H9 (cell line): Measurements from ENCODE around the gene SEC61A2. TPM values are rescaled to one million over a fixed set of nuclear protein-coding genes. Genes with fewer than 3 reads are reported as not detected.
A peak's percentile ranks its signal among the peaks of the same experiment; 100 is the strongest.

ENCODE experiments used
- DNase-seq: peaks from one replicate; pipeline ENCODE4 v3.0.0-alpha.2; 2017
- H2AFZ ChIP-seq: one replicate; pipeline ENCODE4 v1.6.1; 2013; ENCODE audit warnings: mild to moderate bottlenecking, low read length, control low read depth, moderate library complexity
- H2AK5ac ChIP-seq: 2 replicates; pipeline ENCODE4 v1.6.1; 2013; ENCODE audit warnings: low read length, control low read depth, mixed read lengths; ENCODE audit not compliant: insufficient read length
- H2BK120ac ChIP-seq: one replicate; pipeline ENCODE4 v1.6.1; 2013; ENCODE audit warnings: low read depth, mild to moderate bottlenecking, low read length, control low read depth, inconsistent platforms; ENCODE audit not compliant: poor library complexity, severe bottlenecking
- H2BK12ac ChIP-seq: 2 replicates; pipeline ENCODE4 v1.6.1; 2013; ENCODE audit warnings: low read length, control low read depth, mixed read lengths, low read depth; ENCODE audit not compliant: insufficient read length
- H2BK15ac ChIP-seq: 2 replicates; pipeline ENCODE4 v1.6.1; 2013; ENCODE audit warnings: low read depth, low read length, control low read depth
- H2BK20ac ChIP-seq: one replicate; pipeline ENCODE4 v1.6.1; 2013; ENCODE audit warnings: low read depth, mild to moderate bottlenecking, low read length, control low read depth, inconsistent platforms; ENCODE audit not compliant: poor library complexity, severe bottlenecking
- H2BK5ac ChIP-seq: 2 replicates; pipeline ENCODE4 v1.6.1; 2013; ENCODE audit warnings: low read length, control low read depth, mixed read lengths; ENCODE audit not compliant: insufficient read length
- H3K14ac ChIP-seq: 2 replicates; pipeline ENCODE4 v1.6.1; 2013; ENCODE audit warnings: low read length, control low read depth; ENCODE audit not compliant: insufficient read depth
- H3K18ac ChIP-seq: 2 replicates; pipeline ENCODE4 v1.6.1; 2013; ENCODE audit warnings: low read depth, mild to moderate bottlenecking, mixed read lengths, low read length, control low read depth; ENCODE audit not compliant: insufficient read length
- H3K23ac ChIP-seq: 2 replicates; pipeline ENCODE4 v1.6.1; 2013; ENCODE audit warnings: low read length, control low read depth, mixed read lengths, low read depth; ENCODE audit not compliant: insufficient read length
- H3K23me2 ChIP-seq: 2 replicates; pipeline ENCODE4 v1.6.1; 2013; ENCODE audit warnings: low read depth, mild to moderate bottlenecking, mixed read lengths, low read length, control low read depth; ENCODE audit not compliant: insufficient read length, poor library complexity, severe bottlenecking
- H3K27ac ChIP-seq: 2 replicates; pipeline ENCODE4 v1.5.1; 2013; ENCODE audit warnings: low read length, control low read depth, mixed read lengths, low read depth; ENCODE audit not compliant: insufficient read length
- H3K27me3 ChIP-seq: 2 replicates; pipeline ENCODE4 v1.6.1; 2013; ENCODE audit warnings: low read length, control low read depth, inconsistent platforms; ENCODE audit not compliant: insufficient read depth
- H3K4ac ChIP-seq: 2 replicates; pipeline ENCODE4 v1.6.1; 2013; ENCODE audit warnings: low read depth, mild to moderate bottlenecking, control low read depth, inconsistent platforms, low read length, moderate library complexity
- H3K4me1 ChIP-seq: 2 replicates; pipeline ENCODE4 v1.6.1; 2013; ENCODE audit warnings: low read length, control low read depth, inconsistent platforms; ENCODE audit not compliant: insufficient read depth
- H3K4me2 ChIP-seq: 2 replicates; pipeline ENCODE4 v1.6.1; 2013; ENCODE audit warnings: low read length, control low read depth, mixed read lengths; ENCODE audit not compliant: insufficient read length, insufficient read depth
- H3K56ac ChIP-seq: 2 replicates; pipeline ENCODE4 v1.6.1; 2013; ENCODE audit warnings: low read depth, mild to moderate bottlenecking, mixed read lengths, low read length, control low read depth; ENCODE audit not compliant: insufficient read length
- H3K79me1 ChIP-seq: 2 replicates; pipeline ENCODE4 v1.6.1; 2013; ENCODE audit warnings: low read depth, mild to moderate bottlenecking, moderate library complexity, low read length, control low read depth, inconsistent platforms; ENCODE audit not compliant: insufficient read depth, poor library complexity, severe bottlenecking
- H3K79me2 ChIP-seq: 2 replicates; pipeline ENCODE4 v1.6.1; 2013; ENCODE audit warnings: low read length, control low read depth, inconsistent platforms; ENCODE audit not compliant: insufficient read depth
- H3K9ac ChIP-seq: 2 replicates; pipeline ENCODE4 v1.6.1; 2013; ENCODE audit warnings: low read length, control low read depth, mixed read lengths; ENCODE audit not compliant: insufficient read length; ENCODE audit errors: extremely low read depth
- H3K9me3 ChIP-seq: one replicate; pipeline ENCODE4 v1.6.1; 2013; ENCODE audit warnings: low read depth, low read length, inconsistent platforms; ENCODE audit not compliant: control insufficient read depth
- H3T11ph ChIP-seq: one replicate; pipeline ENCODE4 v1.6.1; 2013; ENCODE audit warnings: mild to moderate bottlenecking, low read length, control low read depth, inconsistent platforms
- H4K20me1 ChIP-seq: one replicate; pipeline ENCODE4 v1.6.1; 2013; ENCODE audit not compliant: control insufficient read depth, insufficient read length, insufficient read depth
- H4K5ac ChIP-seq: 2 replicates; pipeline ENCODE4 v1.6.1; 2013; ENCODE audit warnings: low read depth, mild to moderate bottlenecking, mixed read lengths, low read length, control low read depth; ENCODE audit not compliant: insufficient read length
- H4K8ac ChIP-seq: replicated peaks from 2 replicates; pipeline ENCODE4 v1.6.1; 2013; ENCODE audit warnings: low read length, control low read depth, mixed read lengths, low read depth; ENCODE audit not compliant: insufficient read length
- H4K91ac ChIP-seq: 2 replicates; pipeline ENCODE4 v1.6.1; 2013; ENCODE audit warnings: low read depth, mild to moderate bottlenecking, moderate library complexity, mixed read lengths, low read length, control low read depth; ENCODE audit not compliant: insufficient read length
- H3K27ac Mint-ChIP-seq, 3 experiments: 2 replicates in 2 of 3; 3 replicates in 1 of 3; pipeline ENCODE4 v1.8.0; 2020 to 2021; ENCODE audit warnings: mixed read lengths in 3 of 3, mild to moderate bottlenecking in 1 of 3, moderate library complexity in 1 of 3
- H3K27me3 Mint-ChIP-seq: 2 replicates; pipeline ENCODE4 v1.8.0; 2021; ENCODE audit warnings: low read depth, mild to moderate bottlenecking, moderate library complexity, mixed read lengths
- H3K36me3 Mint-ChIP-seq, 3 experiments: 2 replicates in 2 of 3; 3 replicates in 1 of 3; pipeline ENCODE4 v1.8.0; 2020 to 2021; ENCODE audit warnings: low read depth in 3 of 3, mixed read lengths in 3 of 3; ENCODE audit not compliant: insufficient read depth in 1 of 3
- H3K4me1 Mint-ChIP-seq, 2 experiments: 2 replicates each; pipeline ENCODE4 v1.8.0; 2020; ENCODE audit warnings: mixed read lengths in 2 of 2
- H3K4me3 Mint-ChIP-seq, 2 experiments: 2 replicates in 1 of 2; 3 replicates in 1 of 2; pipeline ENCODE4 v1.8.0; 2020 to 2021; ENCODE audit warnings: mild to moderate bottlenecking in 2 of 2, mixed read lengths in 2 of 2, moderate library complexity in 1 of 2
- H3K9me3 Mint-ChIP-seq, 2 experiments: 2 replicates in 1 of 2; 3 replicates in 1 of 2; pipeline ENCODE4 v1.8.0; 2020; ENCODE audit warnings: mild to moderate bottlenecking in 2 of 2, mixed read lengths in 2 of 2, moderate library complexity in 1 of 2
- CTCF ChIP-seq: fragments of 200-600 bp; sonication (generic); conservative IDR thresholded peaks from 3 replicates; pipeline ENCODE4 v1.8.0; 2021; ENCODE audit warnings: antibody characterized with exemption, mild to moderate bottlenecking
- WGBS: extraction: QIAGEN DNeasy Blood & Tissue Kit; methylation state at CpG from one replicate; pipeline ENCODE4 v1.1.7; 2013; ENCODE audit warnings: missing lambda C conversion rate, low lambda C conversion rate, mixed read lengths; ENCODE audit not compliant: insufficient read length; ENCODE audit errors: extremely low coverage; 5-methylcytosine and 5-hydroxymethylcytosine counted together
- total RNA-seq: library from RNA; stranded (reverse); gene quantifications from 2 replicates; pipeline ENCODE4 v1.2.1, GENCODE V29; 2021

Gene SEC61A2
- total RNA-seq, 1 experiment from 2014 or later: 13.9 TPM

- Histone ChIP-seq H4K91ac (no peak overlapping the region), H3K79me1 (no peaks in the 10 kb centered on the region), H3K9me3 (no peaks in the 10 kb centered on the region), H2AFZ (no peak overlapping the region), H3K9ac (no peak overlapping the region), H4K5ac (no peak overlapping the region), H3K4me2 (peak overlapping the region; percentile 24), H3K27ac (peak overlapping the region; percentile 14), H3K27me3 (no peaks in the 10 kb centered on the region), H2BK20ac (no peak overlapping the region), H4K8ac (no peak overlapping the region), H2AK5ac (no peak overlapping the region), H4K20me1 (no peaks in the 10 kb centered on the region), H3K23ac (no peak overlapping the region), H3K4ac (no peak overlapping the region), H3K79me2 (no peaks in the 10 kb centered on the region), H3K14ac (no peak overlapping the region), H3K4me1 (peaks cover 9% of the 10 kb centered on the region; the same call in 1 of the 2 replicates), H3T11ph (no peak overlapping the region), H3K18ac (no peak overlapping the region), H2BK5ac (no peak overlapping the region), H2BK120ac (no peak overlapping the region), H2BK12ac (no peak overlapping the region), H3K23me2 (no peaks in the 10 kb centered on the region), H2BK15ac (no peak overlapping the region), H3K56ac (no peak overlapping the region)
- no peak overlapping the region; a peak in 1 of 5 replicates for H3K4me3 Mint-ChIP-seq
- H3K4me1 Mint-ChIP-seq: peaks cover 23 to 27% of the 10 kb centered on the region in 2 experiments
- H3K36me3 Mint-ChIP-seq: peaks cover 17 to 67% (median 42%) of the 10 kb centered on the region in 3 experiments
- peak overlapping the region; percentile 48 to 95 (median 57); a peak in 5 of 7 replicates for H3K27ac Mint-ChIP-seq
- no peak for TF ChIP-seq CTCF
- H3K9me3 Mint-ChIP-seq: no peaks in the 10 kb centered on the region
- no peak for DNase-seq
- no peaks in the 10 kb centered on the region for H3K27me3 Mint-ChIP-seq
- WGBS: no CpG with 5 or more reads among the region's 13 CpGs
Measured at GRCh38 chr10:12181065-12181775, 51.7 kb downstream of the SEC61A2 start.
